ENCODE data around the gene TGM1.

DNA sequence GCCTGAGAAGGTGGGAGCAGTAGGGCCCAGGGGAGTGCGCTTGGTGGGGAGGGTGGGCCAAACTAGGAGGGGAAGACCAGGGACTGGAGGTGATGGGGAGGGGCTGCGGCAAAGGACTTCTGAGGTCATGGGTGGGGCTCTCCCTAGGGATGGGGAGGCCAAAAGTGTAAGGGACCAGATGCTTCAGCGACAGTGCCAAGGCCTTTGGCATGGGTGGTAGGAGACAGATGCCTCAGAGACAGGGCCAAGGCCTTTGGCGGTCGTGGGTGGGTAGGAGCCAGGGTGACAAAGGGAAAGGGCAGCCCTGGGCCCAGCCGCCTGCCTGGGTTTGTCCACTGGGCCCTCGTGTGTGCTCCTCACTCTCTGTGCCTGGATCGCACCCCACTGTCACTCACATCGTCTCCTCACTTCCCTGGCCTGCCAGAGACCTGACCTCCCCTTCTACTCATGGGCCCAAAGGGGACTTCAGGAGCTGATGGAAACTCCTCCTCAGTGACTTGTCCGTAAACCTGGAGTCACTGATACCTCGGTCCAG lies 21.6 kb upstream of the TGM1 start:
- no peak for TF ChIP-seq POLR2A (IDR thresholded peaks at IDR 0.05)
- TF ChIP-seq, protein P1, sequence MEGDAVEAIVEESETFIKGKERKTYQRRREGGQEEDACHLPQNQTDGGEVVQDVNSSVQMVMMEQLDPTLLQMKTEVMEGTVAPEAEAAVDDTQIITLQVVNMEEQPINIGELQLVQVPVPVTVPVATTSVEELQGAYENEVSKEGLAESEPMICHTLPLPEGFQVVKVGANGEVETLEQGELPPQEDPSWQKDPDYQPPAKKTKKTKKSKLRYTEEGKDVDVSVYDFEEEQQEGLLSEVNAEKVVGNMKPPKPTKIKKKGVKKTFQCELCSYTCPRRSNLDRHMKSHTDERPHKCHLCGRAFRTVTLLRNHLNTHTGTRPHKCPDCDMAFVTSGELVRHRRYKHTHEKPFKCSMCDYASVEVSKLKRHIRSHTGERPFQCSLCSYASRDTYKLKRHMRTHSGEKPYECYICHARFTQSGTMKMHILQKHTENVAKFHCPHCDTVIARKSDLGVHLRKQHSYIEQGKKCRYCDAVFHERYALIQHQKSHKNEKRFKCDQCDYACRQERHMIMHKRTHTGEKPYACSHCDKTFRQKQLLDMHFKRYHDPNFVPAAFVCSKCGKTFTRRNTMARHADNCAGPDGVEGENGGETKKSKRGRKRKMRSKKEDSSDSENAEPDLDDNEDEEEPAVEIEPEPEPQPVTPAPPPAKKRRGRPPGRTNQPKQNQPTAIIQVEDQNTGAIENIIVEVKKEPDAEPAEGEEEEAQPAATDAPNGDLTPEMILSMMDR (IDR thresholded peaks at IDR 0.05), result no peak
